ENCODE data around the gene CCL17. TPM values are rescaled to one million over a fixed set of nuclear protein-coding genes. Genes with fewer than 3 reads are reported as not detected.

CCL17 gene
- total RNA-seq, 2 donors from 2014 or later = not detected

DNA sequence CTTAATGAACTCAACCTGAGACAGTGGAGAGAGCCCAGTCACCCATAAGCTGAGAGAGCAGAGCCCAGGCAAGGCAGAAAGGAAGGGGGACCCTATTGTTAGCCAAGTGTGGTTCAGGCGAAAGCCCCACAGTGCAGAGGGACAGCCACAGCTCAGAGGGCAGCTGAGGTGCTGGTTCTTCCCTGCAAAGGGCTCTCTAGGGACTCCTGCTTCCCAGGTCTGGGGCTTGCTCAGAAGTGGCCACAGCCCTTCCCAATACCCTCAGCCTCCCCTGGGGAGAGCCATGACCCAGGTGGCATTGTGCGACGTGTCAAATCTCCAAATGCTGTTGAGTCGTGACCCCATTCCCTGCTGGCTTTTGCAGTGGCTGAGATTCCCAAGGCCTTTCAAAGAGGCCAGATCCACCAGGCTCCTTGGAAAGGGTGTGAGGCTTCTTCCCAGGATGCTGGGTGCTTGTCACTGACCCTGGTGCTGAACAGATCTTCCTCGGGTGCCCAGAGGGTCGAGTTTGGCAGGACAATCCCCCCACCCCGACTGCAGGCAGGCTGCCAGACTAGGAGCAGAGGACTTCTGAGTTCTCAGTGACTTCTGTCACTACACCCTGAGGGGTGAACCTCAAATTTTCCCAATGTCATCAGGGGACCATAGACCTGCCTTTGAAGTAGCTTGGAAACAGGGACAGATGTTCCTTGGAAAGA, 2.5 kb upstream of the CCL17 start:
- intact Hi-C loops (cut with DNase I) = no loop called here
- H3K27ac ChIP-seq = no peak overlapping the region
- 53% methylated on average over 7 of the region's 7 CpGs for WGBS
- no peaks in the 10 kb centered on the region for H3K9me3 ChIP-seq
- H3K36me3 ChIP-seq = no peaks in the 10 kb centered on the region
- H3K4me3 ChIP-seq = no peak overlapping the region
- no peak for TF ChIP-seq POLR2A (IDR thresholded peaks at IDR 0.05)
- TF ChIP-seq CTCF (IDR thresholded peaks at IDR 0.05) = no peak
- TF ChIP-seq POLR2AphosphoS5 (IDR thresholded peaks at IDR 0.05) = no peak
- no peaks in the 10 kb centered on the region for H3K4me1 ChIP-seq (replicated peaks)
- DNase-seq (ENCODE audit: low spot score) = no peak
- no peaks in the 10 kb centered on the region for H3K27me3 ChIP-seq (replicated peaks; ENCODE audit: insufficient read depth)

- no peaks in the 10 kb centered on the region for H3K36me3 ChIP-seq
- DNase-seq (ENCODE audit: low spot score) = no peak
- 79% methylated on average over 3 of the region's 3 CpGs for WGBS
- intact Hi-C loops (cut with DNase I) = no loop called here
- no peaks in the 10 kb centered on the region for H3K27me3 ChIP-seq (replicated peaks; ENCODE audit: insufficient read depth)
- TF ChIP-seq POLR2AphosphoS5 (IDR thresholded peaks at IDR 0.05) (no peak), POLR2A (IDR thresholded peaks at IDR 0.05) (no peak), CTCF (IDR thresholded peaks at IDR 0.05) (no peak)
- H3K4me1 ChIP-seq (replicated peaks) = no peaks in the 10 kb centered on the region
- H3K4me3 ChIP-seq = no peak overlapping the region
- H3K27ac ChIP-seq = no peak overlapping the region
- H3K9me3 ChIP-seq = no peaks in the 10 kb centered on the region
Measured at GRCh38 chr16:57405097-57405496, 530 bp downstream of the CCL17 start.

DNA sequence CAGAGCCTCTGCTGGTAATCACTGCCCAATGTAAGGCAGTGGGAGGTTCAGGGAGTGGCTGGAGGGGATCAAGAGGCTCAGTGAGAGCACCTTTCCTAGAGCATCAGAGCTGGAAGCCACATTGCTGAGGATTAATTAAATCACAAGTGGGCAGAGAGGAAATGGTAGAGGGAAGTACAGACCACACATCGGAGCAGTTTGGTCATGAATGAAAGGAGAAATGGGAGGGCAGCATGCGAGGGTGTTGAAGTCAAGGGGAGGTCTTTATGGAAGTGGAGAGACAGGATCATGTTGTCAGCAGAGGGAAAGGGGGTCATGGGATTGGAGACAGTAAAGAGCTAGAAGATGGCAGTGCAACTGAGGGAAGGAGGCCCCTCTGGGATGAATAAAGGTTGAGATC, 2.3 kb downstream of the CCL17 start:
- no peaks in the 10 kb centered on the region for H3K9me3 ChIP-seq
- no peak for DNase-seq (ENCODE audit: low spot score)
- intact Hi-C loops (cut with DNase I) = no loop called here
- H3K27me3 ChIP-seq (replicated peaks; ENCODE audit: insufficient read depth) = no peaks in the 10 kb centered on the region
- no peaks in the 10 kb centered on the region for H3K4me1 ChIP-seq (replicated peaks)
- no peak overlapping the region for H3K27ac ChIP-seq
- TF ChIP-seq POLR2A (IDR thresholded peaks at IDR 0.05) = no peak
- TF ChIP-seq POLR2AphosphoS5 (IDR thresholded peaks at IDR 0.05) = no peak
- TF ChIP-seq CTCF (IDR thresholded peaks at IDR 0.05) = no peak
- no peaks in the 10 kb centered on the region for H3K36me3 ChIP-seq
- 77% methylated on average over 2 of the region's 2 CpGs for WGBS
- no peak overlapping the region for H3K4me3 ChIP-seq

DNA sequence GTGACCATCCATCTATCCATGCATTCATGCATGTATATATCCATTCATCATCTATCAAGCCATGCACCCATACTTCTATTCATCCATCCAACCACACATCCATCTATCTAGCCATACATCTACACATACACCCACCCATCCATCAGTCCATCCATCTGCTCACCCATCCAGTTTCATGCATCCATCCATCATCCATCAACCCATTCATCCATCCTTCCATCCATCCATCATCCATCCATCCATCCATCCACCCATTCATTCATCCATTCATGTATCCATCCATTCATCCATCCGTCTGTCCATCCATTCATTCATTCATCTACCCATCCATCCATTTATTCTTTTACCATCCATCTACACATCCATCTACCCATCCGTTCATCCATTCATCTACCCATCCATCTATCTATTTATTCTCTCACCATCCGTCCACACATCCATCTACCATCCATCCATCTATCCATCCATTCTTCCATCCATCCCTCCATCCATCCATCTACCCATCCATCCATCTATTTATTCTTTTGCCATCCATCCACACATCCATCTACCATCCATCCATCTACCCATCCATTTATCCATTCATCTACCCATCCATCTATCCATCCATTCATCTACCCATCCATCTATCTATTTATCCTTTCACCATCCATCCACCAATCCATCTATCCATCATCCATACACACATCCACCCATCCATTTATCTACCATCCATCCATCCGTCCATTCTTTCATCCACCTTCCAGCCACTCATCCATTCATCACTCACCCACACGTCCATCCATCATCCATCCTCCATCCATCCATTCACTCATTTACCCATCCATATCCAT, 3.2 kb downstream of the CCL17 start:
- no peak overlapping the region for H3K4me3 ChIP-seq
- TF ChIP-seq POLR2A (IDR thresholded peaks at IDR 0.05) (no peak), POLR2AphosphoS5 (IDR thresholded peaks at IDR 0.05) (no peak), CTCF (IDR thresholded peaks at IDR 0.05) (no peak)
- no peak for DNase-seq (ENCODE audit: low spot score)
- no peaks in the 10 kb centered on the region for H3K27me3 ChIP-seq (replicated peaks; ENCODE audit: insufficient read depth)
- no peaks in the 10 kb centered on the region for H3K36me3 ChIP-seq
- 93% methylated on average over 5 of the region's 5 CpGs for WGBS
- no peak overlapping the region for H3K27ac ChIP-seq
- intact Hi-C loops (cut with DNase I) = no loop called here
- H3K9me3 ChIP-seq = no peaks in the 10 kb centered on the region
- no peaks in the 10 kb centered on the region for H3K4me1 ChIP-seq (replicated peaks)

All from prostate gland (tissue), 2 donors.